ENCODE results near the gene CUEDC1. TPM values are rescaled to one million over a fixed set of nuclear protein-coding genes. Genes with fewer than 3 reads are reported as not detected.
A peak's percentile ranks its signal among the peaks of the same experiment; 100 is the strongest.

Gene CUEDC1
- total and polyA plus RNA-seq, 4 donors, result 19.7 to 55.7 (median 29.2) TPM

- peak; percentile 31 for ATAC-seq (ENCODE audit: insufficient read depth, low FRiP score)
- peaks cover 18 to 56% (median 34%) of the 10 kb centered on the region in 5 donors for H3K4me1 ChIP-seq (ENCODE audit: control insufficient read depth in 5 of 5, insufficient read depth in 5 of 5, low read length in 5 of 5)
- no peak for TF ChIP-seq CTCF (IDR thresholded peaks at IDR 0.05; ENCODE audit: control extremely low read depth, extremely low read depth)
- peak overlapping the region; percentile 76 to 93 for H3K27ac ChIP-seq (ENCODE audit: low read depth in 1 of 2, low read length in 1 of 2)
- DNase-seq, result no peak
- WGBS, 2 donors, result 71 to 82% methylated on average over 4 of the region's 4 CpGs
- no peaks in the 10 kb centered on the region for H3K36me3 ChIP-seq (ENCODE audit: control insufficient read depth in 4 of 4, insufficient read depth in 4 of 4, low read length in 4 of 4)
- H3K9ac ChIP-seq (ENCODE audit: insufficient read depth in 1 of 2, low read length in 2 of 2), result peak overlapping the region in 1 of 2 donors; percentile 14
- H3K9me3 ChIP-seq (ENCODE audit: control insufficient read depth in 4 of 4, insufficient read depth in 3 of 4, low read length in 3 of 4), result no peaks in the 10 kb centered on the region
- no peaks in the 10 kb centered on the region for H3K27me3 ChIP-seq (ENCODE audit: control insufficient read depth in 3 of 3, insufficient read depth in 3 of 3, low read length in 2 of 3)
- no peak overlapping the region for H3K4me3 ChIP-seq
Observed at GRCh38 chr17:57899822-57900221, 55.4 kb downstream of the CUEDC1 start.

- H3K9me3 ChIP-seq (ENCODE audit: control insufficient read depth in 4 of 4, insufficient read depth in 3 of 4, low read length in 3 of 4), result no peaks in the 10 kb centered on the region
- H3K9ac ChIP-seq (ENCODE audit: insufficient read depth in 1 of 2, low read length in 2 of 2), result peak overlapping the region in 1 of 2 donors; percentile 14
- DNase-seq (no peak), ATAC-seq (ENCODE audit: insufficient read depth, low FRiP score) (no peak)
- WGBS, 2 donors, result 38 to 55% methylated on average over 8 of the region's 8 CpGs
- H3K4me1 ChIP-seq (ENCODE audit: control insufficient read depth in 5 of 5, insufficient read depth in 5 of 5, low read length in 5 of 5), result peaks cover 18 to 52% (median 36%) of the 10 kb centered on the region in 5 donors
- no peak for TF ChIP-seq CTCF (IDR thresholded peaks at IDR 0.05; ENCODE audit: control extremely low read depth, extremely low read depth)
- no peaks in the 10 kb centered on the region for H3K27me3 ChIP-seq (ENCODE audit: control insufficient read depth in 3 of 3, insufficient read depth in 3 of 3, low read length in 2 of 3)
- H3K27ac ChIP-seq (ENCODE audit: low read depth in 1 of 2, low read length in 1 of 2), result peak overlapping the region; percentile 76 to 93
- no peaks in the 10 kb centered on the region for H3K36me3 ChIP-seq (ENCODE audit: control insufficient read depth in 4 of 4, insufficient read depth in 4 of 4, low read length in 4 of 4)
- H3K4me3 ChIP-seq, result no peak overlapping the region
Observed at GRCh38 chr17:57899391-57899790, 55.8 kb downstream of the CUEDC1 start.

GRCh38 chr17:57898487-57899311, 56.5 kb downstream of the CUEDC1 start:
- Histone ChIP-seq H3K27ac (ENCODE audit: low read depth in 1 of 2, low read length in 1 of 2) (peak overlapping the region; percentile 76 to 93), H3K36me3 (ENCODE audit: control insufficient read depth in 4 of 4, insufficient read depth in 4 of 4, low read length in 4 of 4) (no peaks in the 10 kb centered on the region), H3K27me3 (ENCODE audit: control insufficient read depth in 3 of 3, insufficient read depth in 3 of 3, low read length in 2 of 3) (no peaks in the 10 kb centered on the region), H3K9me3 (ENCODE audit: control insufficient read depth in 4 of 4, insufficient read depth in 3 of 4, low read length in 3 of 4) (no peaks in the 10 kb centered on the region), H3K4me3 (no peak overlapping the region), H3K4me1 (ENCODE audit: control insufficient read depth in 5 of 5, insufficient read depth in 5 of 5, low read length in 5 of 5) (peaks cover 18 to 47% (median 31%) of the 10 kb centered on the region in 5 donors), H3K9ac (ENCODE audit: insufficient read depth in 1 of 2, low read length in 2 of 2) (peak overlapping the region; percentile 33 to 49)
- ATAC-seq (ENCODE audit: insufficient read depth, low FRiP score) (peak; percentile 9), DNase-seq (peak; percentile 95 to 96 (median 96))
- 59 to 75% methylated on average over 9 of the region's 9 CpGs for WGBS, 2 donors
- no peak for TF ChIP-seq CTCF (IDR thresholded peaks at IDR 0.05; ENCODE audit: control extremely low read depth, extremely low read depth)

Data from lung (tissue), 12 donors.